HG03571 (cell line): ENCODE measurements around the gene APCDD1.
"Not testable (repeated sequence)": the region's sequence is repeated elsewhere in the genome, so short reads cannot be mapped to it uniquely, and the experiment has no call there.

Experiments used
- ATAC-seq: cut with Tn5 transposase; IDR thresholded peaks from one replicate; pipeline ENCODE4 v1.9.1; 2021; ENCODE audit not compliant: unreplicated experiment

Gene APCDD1

GRCh38 chr18:10487154-10487553, 32.7 kb downstream of the APCDD1 start:
- ATAC-seq, result no peak

GRCh38 chr18:10488017-10488416, 33.6 kb downstream of the APCDD1 start:
- ATAC-seq, result no peak

GRCh38 chr18:10490401-10491165, 36.1 kb downstream of the APCDD1 start:
- ATAC-seq, result peak; percentile 96

- ATAC-seq, result no peak
Observed at GRCh38 chr18:10495936-10496335, 41.5 kb downstream of the APCDD1 start.

- ATAC-seq, result no peak
Observed at GRCh38 chr18:10497206-10497749, 42.8 kb downstream of the APCDD1 start.

- ATAC-seq, result no peak
Observed at GRCh38 chr18:10499230-10499629, 44.8 kb downstream of the APCDD1 start.

- ATAC-seq, result no peak
Observed at GRCh38 chr18:10500038-10500437, 45.6 kb downstream of the APCDD1 start.

GRCh38 chr18:10504723-10505122, 50.3 kb downstream of the APCDD1 start:
- no peak for ATAC-seq

GRCh38 chr18:10505892-10506291, 51.5 kb downstream of the APCDD1 start:
- not testable (repeated sequence) for ATAC-seq

GRCh38 chr18:10508591-10508990, 54.2 kb downstream of the APCDD1 start:
- no peak for ATAC-seq

- ATAC-seq, result no peak
Observed at GRCh38 chr18:10511236-10511635, 56.8 kb downstream of the APCDD1 start.

- no peak for ATAC-seq
Observed at GRCh38 chr18:10514082-10514481, 59.6 kb downstream of the APCDD1 start.

GRCh38 chr18:10514601-10515000, 60.2 kb downstream of the APCDD1 start:
- no peak for ATAC-seq

GRCh38 chr18:10515456-10515855, 61.0 kb downstream of the APCDD1 start:
- no peak for ATAC-seq

- ATAC-seq, result no peak
Observed at GRCh38 chr18:10516078-10516477, 61.6 kb downstream of the APCDD1 start.

GRCh38 chr18:10518595-10519255, 64.3 kb downstream of the APCDD1 start:
- no peak for ATAC-seq

GRCh38 chr18:10519366-10519765, 64.9 kb downstream of the APCDD1 start:
- ATAC-seq, result no peak

- no peak for ATAC-seq
Observed at GRCh38 chr18:10519999-10520935, 65.8 kb downstream of the APCDD1 start.

- ATAC-seq, result no peak
Observed at GRCh38 chr18:10521566-10521965, 67.1 kb downstream of the APCDD1 start.

- no peak for ATAC-seq
Observed at GRCh38 chr18:10522574-10522973, 68.1 kb downstream of the APCDD1 start.

- ATAC-seq, result no peak
Observed at GRCh38 chr18:10523544-10523943, 69.1 kb downstream of the APCDD1 start.
